ENCODE data around the gene PCDHGA10.
"Not testable (repeated sequence)": the region's sequence is repeated elsewhere in the genome, so short reads cannot be mapped to it uniquely, and the experiment has no call there.

The PCDHGA10 gene

DNA sequence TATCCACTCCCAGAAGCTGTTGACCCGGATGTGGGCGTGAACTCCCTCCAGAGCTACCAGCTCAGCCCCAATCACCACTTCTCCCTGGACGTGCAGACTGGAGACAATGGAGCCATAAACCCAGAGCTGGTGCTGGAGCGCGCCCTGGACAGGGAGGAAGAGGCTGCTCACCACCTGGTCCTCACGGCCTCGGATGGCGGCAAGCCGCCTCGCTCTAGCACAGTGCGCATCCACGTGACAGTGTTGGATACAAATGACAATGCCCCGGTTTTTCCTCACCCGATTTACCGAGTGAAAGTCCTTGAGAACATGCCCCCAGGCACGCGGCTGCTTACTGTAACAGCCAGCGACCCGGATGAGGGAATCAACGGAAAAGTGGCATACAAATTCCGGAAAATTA, 19.5 kb upstream of the PCDHGA10 start:
- DNase-seq: no peak

DNA sequence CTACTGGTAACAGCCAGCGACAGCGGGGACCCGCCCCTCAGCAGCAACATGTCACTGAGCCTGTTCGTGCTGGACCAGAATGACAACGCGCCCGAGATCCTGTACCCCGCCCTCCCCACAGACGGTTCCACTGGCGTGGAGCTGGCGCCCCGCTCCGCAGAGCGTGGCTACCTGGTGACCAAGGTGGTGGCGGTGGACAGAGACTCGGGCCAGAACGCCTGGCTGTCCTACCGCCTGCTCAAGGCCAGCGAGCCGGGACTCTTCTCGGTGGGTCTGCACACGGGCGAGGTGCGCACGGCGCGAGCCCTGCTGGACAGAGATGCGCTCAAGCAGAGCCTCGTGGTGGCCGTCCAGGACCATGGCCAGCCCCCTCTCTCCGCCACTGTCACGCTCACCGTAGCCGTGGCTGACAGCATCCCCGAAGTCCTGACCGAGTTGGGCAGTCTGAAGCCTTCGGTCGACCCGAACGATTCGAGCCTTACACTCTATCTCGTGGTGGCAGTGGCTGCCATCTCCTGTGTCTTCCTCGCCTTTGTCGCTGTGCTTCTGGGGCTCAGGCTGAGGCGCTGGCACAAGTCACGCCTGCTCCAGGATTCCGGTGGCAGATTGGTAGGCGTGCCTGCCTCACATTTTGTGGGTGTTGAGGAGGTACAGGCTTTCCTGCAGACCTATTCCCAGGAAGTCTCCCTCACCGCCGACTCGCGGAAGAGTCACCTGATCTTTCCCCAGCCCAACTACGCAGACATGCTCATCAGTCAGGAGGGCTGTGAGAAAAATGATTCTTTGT, 18.2 kb upstream of the PCDHGA10 start:
- not testable (repeated sequence) for DNase-seq

DNA sequence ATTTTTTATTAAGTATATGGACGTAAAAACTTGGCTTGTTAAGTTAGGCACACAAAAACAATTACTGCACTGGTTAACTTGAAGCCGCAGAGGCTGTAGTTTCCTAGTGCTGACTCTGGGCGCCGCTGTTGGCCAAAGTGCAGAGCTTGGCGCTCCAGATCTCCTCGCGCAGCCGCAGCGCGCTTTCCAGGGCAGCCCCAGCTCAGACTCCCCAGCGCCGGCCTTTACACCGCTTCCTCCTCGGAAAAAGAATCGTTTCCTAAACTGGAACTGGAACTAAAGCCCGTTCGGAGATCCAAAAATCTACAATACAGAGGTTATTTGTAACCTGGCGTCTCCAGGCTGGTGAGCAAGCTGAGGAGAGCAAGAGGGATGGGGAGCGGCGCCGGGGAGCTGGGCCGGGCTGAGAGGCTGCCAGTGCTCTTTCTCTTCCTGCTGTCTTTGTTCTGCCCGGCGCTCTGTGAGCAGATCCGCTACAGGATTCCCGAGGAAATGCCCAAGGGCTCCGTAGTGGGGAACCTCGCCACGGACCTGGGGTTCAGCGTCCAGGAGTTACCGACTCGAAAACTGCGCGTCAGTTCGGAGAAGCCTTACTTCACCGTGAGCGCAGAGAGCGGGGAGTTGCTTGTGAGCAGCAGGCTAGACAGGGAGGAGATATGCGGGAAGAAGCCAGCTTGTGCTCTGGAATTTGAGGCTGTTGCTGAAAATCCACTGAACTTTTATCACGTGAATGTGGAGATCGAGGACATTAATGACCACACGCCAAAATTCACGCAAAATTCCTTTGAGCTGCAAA, 14.8 kb upstream of the PCDHGA10 start, which contains the start of gene PCDHGB5:
PCDHGB5 (plus strand) TSS at position 192 of the 796 bp plus-strand sequence; CDS start at position 373, 181 bp downstream.
- peak; percentile 44 for DNase-seq

DNA sequence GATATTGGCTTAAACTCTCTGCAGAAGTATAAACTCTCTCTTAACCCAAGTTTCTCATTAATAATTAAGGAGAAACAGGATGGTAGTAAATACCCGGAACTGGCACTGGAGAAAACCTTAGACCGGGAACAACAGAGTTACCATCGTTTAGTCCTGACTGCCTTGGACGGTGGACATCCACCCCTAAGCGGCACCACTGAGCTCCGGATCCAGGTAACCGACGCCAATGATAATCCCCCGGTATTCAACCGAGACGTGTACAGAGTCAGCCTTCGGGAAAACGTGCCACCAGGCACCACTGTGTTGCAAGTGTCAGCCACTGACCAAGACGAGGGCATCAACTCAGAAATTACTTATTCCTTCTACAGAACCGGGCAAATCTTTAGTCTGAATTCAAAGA, 14.2 kb upstream of the PCDHGA10 start:
- no peak for DNase-seq

DNA sequence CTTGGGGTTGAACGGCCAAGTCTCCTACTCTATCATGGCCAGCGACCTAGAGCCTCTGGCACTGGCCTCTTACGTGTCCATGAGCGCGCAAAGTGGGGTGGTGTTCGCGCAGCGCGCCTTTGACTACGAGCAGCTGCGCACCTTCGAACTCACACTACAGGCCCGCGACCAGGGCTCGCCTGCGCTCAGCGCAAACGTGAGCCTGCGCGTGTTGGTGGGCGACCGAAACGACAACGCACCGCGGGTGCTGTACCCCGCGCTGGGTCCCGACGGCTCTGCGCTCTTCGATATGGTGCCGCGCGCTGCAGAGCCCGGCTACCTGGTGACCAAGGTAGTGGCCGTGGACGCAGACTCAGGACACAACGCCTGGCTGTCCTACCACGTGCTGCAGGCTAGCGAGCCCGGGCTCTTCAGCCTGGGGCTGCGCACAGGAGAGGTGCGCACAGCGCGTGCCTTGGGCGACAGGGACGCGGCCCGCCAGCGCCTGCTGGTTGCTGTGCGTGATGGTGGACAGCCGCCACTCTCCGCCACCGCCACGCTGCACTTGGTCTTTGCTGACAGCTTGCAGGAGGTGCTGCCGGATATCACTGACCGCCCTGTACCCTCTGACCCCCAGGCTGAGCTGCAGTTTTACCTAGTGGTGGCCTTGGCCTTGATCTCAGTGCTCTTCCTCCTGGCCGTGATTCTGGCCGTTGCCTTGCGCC, 13.1 kb upstream of the PCDHGA10 start:
- no peak for DNase-seq

DNA sequence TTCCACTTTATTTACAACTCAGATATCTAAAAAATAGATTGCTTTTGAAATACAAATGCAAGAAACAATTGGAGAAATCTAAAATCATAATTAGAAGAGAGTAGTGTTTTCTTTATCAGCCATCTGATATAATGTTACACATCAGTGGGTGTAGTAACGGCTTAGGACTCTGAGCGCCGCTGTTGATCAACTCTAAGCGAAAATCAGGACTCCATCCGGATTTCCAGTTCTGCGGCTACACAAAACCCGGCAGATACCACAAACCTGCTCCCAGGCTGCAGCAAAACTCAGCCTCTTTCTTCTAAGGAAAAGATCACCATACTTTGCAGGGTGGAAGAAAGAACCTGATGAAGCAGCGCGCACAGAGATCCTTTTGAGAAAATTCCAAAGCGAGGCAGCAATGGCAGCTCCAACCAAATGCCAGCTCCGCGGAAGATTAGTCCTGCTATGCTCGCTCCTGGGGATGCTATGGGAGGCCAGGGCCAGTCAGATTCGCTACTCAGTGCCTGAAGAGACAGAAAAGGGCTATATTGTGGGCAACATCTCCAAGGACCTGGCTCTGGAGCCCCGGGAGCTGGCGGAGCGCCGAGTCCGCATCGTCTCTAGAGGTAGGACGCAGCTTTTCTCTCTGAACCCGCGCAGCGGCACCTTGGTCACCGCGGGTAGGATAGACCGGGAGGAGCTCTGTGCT, 10.1 kb upstream of the PCDHGA10 start, which contains the start of gene PCDHGA9:
PCDHGA9 (plus strand) TSS at position 226 of the 691 bp plus-strand sequence; CDS start at position 401, 175 bp downstream.
- DNase-seq: no peak

DNA sequence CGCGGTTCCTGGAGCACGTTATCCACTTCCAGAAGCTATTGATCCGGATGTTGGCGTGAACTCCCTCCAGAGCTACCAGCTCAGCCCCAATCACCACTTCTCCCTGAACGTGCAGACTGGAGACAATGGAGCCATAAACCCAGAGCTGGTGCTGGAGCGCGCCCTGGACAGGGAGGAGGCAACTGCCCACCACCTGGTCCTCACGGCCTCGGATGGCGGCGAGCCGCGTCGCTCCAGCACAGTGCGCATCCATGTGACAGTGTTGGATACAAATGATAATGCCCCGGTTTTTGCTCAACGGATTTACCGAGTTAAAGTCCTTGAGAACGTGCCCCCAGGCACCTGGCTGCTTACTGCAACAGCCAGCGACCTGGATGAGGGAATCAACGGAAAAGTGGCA, 9.4 kb upstream of the PCDHGA10 start:
- DNase-seq: no peak

DNA sequence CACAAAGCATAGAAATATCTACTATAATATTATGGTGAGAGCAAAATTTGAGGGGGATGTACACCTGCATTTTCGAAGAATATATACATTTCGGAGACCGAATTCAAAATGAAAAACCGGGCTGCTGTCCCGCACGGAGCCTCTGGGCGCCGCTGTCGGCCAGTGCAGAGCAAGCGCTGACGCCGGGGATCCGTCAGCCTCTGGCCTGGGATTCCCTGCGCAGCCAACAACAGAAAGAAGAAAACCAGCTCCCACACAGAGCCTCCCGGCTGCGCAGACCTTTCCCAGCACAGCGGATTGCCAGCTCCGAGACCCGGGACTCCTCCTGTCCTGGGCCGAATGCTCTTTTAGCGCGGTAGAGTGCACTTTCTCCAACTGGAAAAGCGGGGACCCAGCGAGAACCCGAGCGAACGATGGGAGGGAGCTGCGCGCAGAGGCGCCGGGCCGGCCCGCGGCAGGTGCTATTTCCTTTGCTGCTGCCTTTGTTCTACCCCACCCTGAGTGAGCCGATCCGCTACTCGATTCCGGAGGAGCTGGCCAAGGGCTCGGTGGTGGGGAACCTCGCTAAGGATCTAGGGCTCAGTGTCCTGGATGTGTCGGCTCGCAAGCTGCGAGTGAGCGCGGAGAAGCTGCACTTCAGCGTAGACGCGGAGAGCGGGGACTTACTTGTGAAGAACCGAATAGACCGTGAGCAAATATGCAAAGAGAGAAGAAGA, 4.8 kb upstream of the PCDHGA10 start, which contains the start of gene PCDHGB6:
PCDHGB6 (plus strand) TSS at position 232 of the 716 bp plus-strand sequence; CDS start at position 414, 182 bp downstream.
- DNase-seq: peak; percentile 47

DNA sequence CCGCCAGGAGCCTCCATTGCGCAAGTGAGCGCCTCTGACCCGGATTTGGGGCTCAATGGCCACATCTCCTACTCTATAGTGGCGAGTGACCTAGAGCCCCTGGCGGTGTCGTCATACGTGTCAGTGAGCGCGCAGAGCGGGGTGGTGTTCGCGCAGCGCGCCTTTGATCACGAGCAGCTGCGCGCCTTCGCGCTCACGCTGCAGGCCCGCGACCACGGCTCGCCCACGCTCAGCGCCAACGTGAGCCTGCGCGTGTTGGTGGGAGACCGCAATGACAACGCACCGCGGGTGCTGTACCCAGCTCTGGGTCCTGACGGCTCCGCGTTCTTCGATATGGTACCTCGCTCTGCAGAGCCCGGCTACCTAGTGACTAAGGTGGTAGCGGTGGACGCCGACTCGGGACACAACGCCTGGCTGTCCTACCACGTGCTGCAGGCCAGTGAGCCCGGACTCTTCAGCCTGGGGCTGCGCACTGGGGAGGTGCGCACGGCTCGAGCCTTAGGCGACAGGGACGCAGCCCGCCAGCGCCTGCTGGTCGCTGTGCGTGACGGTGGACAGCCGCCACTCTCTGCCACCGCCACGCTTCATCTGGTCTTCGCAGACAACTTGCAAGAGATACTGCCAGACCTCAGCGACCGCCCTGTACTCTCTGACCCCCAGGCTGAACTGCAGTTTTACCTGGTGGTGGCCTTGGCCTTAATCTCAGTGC, 3.0 kb upstream of the PCDHGA10 start:
- no peak for DNase-seq

DNA sequence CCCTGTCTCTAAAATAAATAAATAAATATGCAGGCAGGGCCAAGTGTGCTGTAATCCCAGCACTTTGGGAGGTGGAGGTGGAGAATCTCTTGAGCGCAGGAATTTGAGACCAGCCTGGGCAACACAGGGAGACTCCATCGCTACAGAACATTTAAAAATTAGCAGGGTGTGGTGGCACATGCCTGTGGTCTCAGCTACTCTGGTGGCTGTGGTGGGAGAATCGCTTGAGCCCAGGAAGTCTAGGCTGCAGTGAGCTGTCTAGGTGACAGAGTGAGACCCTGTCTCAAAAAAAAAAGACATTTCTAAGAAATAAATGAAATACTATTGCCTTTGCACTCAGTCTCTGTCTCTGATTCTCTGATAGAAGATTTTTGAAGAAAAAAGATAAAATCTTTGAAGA, 1.2 kb upstream of the PCDHGA10 start:
- DNase-seq: no peak

DNA sequence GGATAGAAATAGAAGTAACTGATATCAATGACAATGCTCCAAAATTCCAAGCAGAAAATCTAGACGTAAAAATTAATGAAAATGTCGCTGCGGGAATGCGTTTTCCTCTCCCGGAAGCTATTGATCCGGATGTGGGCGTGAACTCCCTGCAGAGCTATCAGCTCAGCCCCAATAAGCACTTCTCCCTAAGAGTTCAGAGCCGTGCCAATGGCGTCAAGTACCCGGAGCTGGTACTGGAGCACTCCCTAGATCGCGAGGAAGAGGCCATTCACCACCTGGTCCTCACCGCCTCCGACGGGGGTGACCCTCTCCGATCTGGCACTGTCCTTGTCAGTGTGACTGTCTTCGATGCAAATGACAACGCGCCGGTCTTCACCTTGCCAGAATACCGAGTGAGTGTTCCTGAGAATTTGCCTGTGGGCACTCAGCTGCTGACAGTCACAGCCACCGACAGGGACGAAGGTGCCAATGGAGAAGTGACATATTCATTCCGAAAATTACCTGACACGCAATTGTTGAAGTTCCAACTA, 818 bp downstream of the PCDHGA10 start:
- DNase-seq: no peak

DNA sequence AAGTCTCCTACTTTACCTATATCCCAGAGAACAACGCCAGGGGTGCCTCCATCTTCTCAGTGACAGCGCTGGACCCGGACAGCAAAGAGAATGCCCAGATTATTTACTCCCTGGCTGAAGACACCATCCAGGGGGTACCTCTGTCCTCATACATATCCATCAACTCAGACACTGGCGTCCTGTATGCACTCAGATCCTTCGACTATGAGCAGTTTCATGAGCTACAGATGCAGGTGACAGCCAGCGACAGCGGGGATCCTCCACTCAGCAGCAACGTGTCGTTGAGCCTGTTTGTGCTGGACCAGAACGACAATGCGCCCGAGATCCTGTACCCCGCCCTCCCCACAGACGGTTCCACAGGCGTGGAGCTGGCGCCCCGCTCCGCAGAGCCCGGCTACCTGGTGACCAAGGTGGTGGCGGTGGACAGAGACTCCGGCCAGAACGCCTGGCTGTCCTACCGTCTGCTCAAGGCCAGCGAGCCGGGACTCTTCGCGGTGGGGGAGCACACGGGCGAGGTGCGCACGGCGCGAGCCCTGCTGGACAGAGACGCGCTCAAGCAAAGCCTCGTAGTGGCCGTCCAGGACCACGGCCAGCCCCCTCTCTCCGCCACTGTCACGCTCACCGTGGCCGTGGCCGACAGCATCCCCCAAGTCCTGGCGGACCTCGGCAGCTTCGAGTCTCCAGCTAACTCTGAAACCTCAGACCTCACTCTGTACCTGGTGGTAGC, 1.9 kb downstream of the PCDHGA10 start:
- DNase-seq: not testable (repeated sequence)

DNA sequence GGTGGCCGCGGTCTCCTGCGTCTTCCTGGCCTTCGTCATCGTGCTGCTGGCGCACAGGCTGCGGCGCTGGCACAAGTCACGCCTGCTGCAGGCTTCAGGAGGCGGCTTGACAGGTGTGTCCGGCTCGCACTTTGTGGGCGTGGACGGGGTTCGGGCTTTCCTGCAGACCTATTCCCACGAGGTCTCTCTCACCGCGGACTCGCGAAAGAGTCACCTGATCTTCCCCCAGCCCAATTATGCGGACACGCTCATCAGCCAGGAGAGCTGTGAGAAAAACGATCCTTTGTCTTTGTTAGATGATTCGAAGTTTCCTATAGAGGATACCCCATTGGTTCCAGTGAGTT, 2.5 kb downstream of the PCDHGA10 start:
- not testable (repeated sequence) for DNase-seq

DNA sequence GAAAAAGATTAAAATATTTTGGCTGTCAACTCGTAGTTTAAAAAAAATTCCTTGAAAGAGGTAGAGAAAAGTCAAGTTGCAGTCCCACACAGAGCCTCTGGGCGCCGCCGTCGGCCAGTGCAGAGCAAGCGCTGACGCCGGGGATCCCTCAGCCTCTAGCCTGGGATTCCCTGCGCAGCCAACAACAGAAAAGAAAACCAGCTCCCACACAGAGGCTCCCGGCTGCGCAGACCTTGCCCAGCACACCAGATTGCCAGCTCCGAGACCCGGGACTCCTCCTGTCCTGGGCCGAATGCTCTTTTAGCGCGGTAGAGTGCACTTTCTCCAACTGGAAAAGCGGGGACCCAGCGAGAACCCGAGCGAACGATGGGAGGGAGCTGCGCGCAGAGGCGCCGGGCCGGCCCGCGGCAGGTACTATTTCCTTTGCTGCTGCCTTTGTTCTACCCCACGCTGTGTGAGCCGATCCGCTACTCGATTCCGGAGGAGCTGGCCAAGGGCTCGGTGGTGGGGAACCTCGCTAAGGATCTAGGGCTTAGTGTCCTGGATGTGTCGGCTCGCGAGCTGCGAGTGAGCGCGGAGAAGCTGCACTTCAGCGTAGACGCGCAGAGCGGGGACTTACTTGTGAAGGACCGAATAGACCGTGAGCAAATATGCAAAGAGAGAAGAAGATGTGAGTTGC, 4.8 kb downstream of the PCDHGA10 start, which contains the start of gene PCDHGB7:
PCDHGB7 (plus strand) TSS at position 184 of the 679 bp plus-strand sequence; CDS start at position 367, 183 bp downstream.
- DNase-seq: peak; percentile 53

DNA sequence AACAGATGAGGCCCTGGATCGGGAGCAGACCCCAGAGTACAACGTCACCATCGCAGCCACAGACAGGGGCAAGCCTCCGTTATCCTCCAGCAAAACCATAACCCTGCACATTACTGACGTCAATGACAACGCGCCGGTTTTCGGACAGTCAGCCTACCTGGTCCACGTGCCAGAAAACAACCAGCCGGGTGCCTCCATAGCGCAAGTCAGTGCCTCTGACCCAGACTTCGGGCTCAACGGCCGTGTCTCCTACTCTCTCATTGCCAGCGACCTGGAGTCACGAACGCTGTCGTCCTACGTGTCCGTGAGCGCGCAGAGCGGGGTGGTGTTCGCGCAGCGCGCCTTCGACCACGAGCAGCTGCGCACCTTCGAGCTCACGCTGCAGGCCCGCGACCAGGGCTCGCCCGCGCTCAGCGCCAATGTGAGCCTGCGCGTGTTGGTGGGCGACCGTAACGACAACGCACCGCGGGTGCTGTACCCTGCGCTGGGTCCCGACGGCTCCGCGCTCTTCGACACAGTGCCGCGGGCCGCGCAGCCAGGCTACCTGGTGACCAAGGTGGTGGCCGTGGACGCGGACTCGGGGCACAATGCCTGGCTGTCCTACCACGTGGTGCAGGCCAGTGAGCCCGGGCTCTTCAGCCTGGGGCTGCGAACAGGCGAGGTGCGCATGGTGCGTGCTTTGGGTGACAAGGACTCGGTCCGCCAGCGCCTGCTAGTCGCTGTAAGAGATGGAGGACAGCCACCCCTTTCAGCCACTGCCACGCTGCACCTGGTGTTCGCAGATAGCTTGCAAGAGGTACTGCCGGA, 6.5 kb downstream of the PCDHGA10 start:
- DNase-seq: no peak

DNA sequence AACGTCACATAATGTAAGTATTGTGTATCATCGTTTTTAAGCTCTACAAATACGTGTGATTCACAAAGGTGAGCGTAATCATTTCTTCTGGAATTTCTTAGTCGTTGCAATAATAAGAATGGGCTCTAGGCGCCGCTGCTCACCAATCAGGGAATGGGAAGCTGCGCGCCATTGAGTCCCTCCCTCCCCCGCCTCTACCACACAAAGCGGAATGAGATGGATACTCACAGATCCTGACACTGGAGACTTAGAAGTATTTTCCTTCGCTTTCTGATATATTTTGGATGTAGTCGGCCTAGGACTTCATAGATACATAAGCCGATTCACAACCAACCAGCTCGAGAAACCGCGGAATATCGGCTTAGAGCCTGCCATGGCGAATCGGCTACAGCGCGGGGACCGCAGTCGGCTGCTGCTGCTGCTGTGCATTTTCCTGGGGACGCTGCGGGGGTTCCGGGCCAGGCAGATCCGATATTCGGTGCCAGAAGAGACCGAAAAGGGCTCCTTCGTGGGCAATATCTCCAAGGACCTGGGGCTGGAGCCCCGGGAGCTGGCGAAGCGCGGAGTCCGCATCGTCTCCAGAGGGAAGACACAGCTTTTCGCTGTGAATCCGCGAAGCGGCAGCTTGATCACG, 8.2 kb downstream of the PCDHGA10 start, which contains the start of gene PCDHGA11:
PCDHGA11 (plus strand) TSS at position 197 of the 634 bp plus-strand sequence; CDS start at position 374, 177 bp downstream.
- DNase-seq: peak; percentile 53

DNA sequence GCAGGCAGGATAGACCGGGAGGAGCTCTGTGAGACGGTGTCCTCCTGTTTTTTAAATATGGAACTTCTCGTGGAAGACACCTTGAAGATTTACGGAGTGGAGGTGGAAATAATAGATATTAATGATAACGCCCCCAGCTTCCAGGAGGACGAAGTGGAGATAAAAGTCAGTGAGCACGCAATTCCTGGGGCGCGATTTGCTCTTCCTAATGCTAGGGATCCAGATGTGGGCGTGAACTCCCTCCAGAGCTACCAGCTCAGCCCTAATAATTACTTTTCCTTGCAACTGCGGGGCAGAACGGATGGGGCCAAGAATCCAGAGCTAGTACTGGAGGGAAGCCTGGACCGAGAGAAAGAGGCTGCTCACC, 8.7 kb downstream of the PCDHGA10 start:
- DNase-seq: no peak

DNA sequence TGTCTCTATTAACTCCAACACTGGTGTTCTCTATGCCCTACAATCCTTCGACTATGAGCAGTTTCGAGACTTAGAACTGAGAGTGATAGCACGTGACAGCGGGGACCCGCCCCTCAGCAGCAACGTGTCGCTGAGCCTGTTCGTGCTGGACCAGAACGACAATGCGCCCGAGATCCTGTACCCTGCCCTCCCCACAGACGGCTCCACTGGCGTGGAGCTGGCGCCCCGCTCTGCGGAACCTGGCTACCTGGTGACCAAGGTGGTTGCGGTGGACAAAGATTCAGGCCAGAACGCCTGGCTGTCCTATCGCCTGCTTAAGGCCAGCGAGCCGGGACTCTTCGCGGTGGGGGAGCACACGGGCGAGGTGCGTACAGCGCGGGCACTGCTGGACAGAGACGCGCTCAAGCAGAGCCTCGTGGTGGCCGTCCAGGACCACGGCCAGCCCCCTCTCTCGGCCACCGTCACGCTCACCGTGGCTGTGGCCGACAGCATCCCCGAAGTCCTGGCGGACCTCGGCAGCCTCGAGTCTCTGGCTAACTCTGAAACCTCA, 10.0 kb downstream of the PCDHGA10 start:
- no peak for DNase-seq

All from CD4-positive, alpha-beta T cell treated with Interleukin-17A for 4 hours (primary cell).